HFFc6 (cell line): ENCODE measurements around the gene MAD1L1. TPM values are rescaled to one million over a fixed set of nuclear protein-coding genes. Genes with fewer than 3 reads are reported as not detected.
"Not testable (repeated sequence)": the region's sequence is repeated elsewhere in the genome, so short reads cannot be mapped to it uniquely, and the experiment has no call there.

Source experiments
- DNase-seq: peaks from one replicate; pipeline ENCODE4 v3.0.0-alpha.2; 2018
- H3K27ac Mint-ChIP-seq: 2 replicates; pipeline ENCODE4 v1.8.0; 2020; ENCODE audit warnings: mild to moderate bottlenecking, mixed read lengths
- H3K27me3 Mint-ChIP-seq: 2 replicates; pipeline ENCODE4 v1.8.0; 2021; ENCODE audit warnings: mild to moderate bottlenecking, moderate library complexity, mixed read lengths; ENCODE audit not compliant: insufficient read depth
- H3K36me3 Mint-ChIP-seq: 2 replicates; pipeline ENCODE4 v1.8.0; 2021; ENCODE audit warnings: low read depth, mixed read lengths
- H3K4me1 Mint-ChIP-seq: 2 replicates; pipeline ENCODE4 v1.8.0; 2020; ENCODE audit warnings: low read depth, mixed read lengths
- H3K4me3 Mint-ChIP-seq: 2 replicates; pipeline ENCODE4 v1.8.0; 2020; ENCODE audit warnings: mild to moderate bottlenecking, moderate library complexity, mixed read lengths
- H3K9me3 Mint-ChIP-seq: 2 replicates; pipeline ENCODE4 v1.8.0; 2020; ENCODE audit warnings: mild to moderate bottlenecking, mixed read lengths
- CTCF ChIP-seq: fragments of 200-600 bp; sonication (generic); IDR thresholded peaks from 2 replicates; pipeline ENCODE4 v1.5.0; 2021; ENCODE audit warnings: antibody characterized with exemption, mild to moderate bottlenecking
- total RNA-seq, 6 experiments: library from RNA; stranded (reverse); fragmentation: NEBNext Ultra II Directional; extraction: Animal tissue kit (Norgen Biotek cat#: 25700); gene quantifications; 2 replicates in 1 of 6; 3 replicates in 5 of 6; pipeline ENCODE4 v1.2.3, GENCODE V29; 2021

The MAD1L1 gene
- total RNA-seq, 6 experiments from 2014 or later = 34.6 to 44.8 (median 40.2) TPM

DNA sequence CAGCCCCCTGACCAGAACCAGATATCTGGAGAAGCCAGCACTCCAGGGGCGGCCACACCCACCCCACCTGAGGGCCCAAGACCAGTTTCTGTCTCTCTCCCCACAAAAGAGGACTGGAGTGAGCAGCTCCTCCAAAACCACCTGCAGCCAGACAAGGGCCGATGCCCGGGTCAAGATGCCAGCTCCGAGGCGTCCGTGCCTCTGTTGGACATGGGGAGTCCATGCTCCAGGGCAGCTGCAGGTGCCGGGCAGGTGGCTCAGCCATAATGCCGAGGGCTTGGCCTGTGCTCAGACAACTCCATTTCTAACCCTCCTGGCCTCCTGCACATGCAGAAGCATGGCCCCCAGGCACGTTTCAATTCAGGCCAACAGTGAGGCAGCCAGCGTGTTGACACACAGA, 234.6 kb downstream of the MAD1L1 start:
- Mint-ChIP-seq H3K9me3 (no peaks in the 10 kb centered on the region), H3K27me3 (no peaks in the 10 kb centered on the region; the same call in none of the 2 replicates), H3K36me3 (no peaks in the 10 kb centered on the region), H3K4me3 (no peak overlapping the region), H3K27ac (no peak overlapping the region), H3K4me1 (no peaks in the 10 kb centered on the region)
- no peak for TF ChIP-seq CTCF
- no peak for DNase-seq

DNA sequence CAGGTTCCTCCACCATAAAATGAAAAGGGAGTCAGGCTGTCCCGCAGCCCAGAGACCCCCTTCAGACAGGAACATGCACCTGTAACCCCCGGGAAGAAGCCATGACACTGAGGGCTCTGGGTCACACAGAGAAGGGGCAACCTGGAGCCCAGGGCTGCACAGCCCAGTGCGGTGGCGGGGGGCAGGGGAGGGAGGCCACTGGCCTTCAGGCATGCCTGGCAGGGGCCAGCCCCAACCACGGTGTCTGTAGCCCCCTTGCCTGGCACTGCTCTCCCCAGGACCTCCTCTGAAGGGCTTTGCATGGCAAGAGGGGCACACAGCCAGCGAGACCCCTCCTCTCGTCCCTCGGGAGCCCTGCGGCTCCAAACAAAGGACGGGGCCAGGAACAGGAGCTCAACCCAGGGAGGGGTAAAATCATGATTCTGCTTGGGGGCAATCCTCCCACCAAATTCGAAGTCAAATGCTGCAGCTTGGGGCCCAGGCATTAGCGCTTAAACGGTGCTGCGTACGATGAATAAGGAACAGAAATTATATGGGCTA, 235.1 kb downstream of the MAD1L1 start:
- Mint-ChIP-seq H3K27me3 (no peaks in the 10 kb centered on the region; the same call in none of the 2 replicates), H3K4me3 (no peak overlapping the region), H3K27ac (no peak overlapping the region), H3K9me3 (no peaks in the 10 kb centered on the region), H3K36me3 (no peaks in the 10 kb centered on the region), H3K4me1 (no peaks in the 10 kb centered on the region)
- no peak for TF ChIP-seq CTCF
- no peak for DNase-seq

DNA sequence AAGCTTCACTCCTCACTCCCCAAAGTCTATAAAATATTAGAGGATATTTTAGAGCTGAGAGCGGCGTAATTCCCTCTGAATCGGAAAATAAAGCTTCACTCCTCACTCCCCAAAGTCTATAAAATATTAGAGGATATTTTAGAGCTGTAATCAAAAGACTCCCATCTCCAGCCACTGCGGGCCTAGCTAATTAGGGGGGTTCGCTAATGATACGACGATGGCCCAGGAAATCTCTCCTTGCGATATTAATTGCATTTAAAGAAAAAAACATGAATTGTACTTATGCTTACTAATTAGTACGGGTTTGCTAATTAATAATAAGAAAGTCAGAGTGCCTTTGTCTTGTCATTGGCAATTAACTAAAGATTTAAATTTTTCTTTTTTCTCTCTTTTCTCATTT, 235.9 kb downstream of the MAD1L1 start:
- no peak overlapping the region for H3K4me3 Mint-ChIP-seq
- no peaks in the 10 kb centered on the region; the same call in none of the 2 replicates for H3K27me3 Mint-ChIP-seq
- H3K4me1 Mint-ChIP-seq = no peaks in the 10 kb centered on the region
- H3K36me3 Mint-ChIP-seq = no peaks in the 10 kb centered on the region
- DNase-seq = no peak
- H3K9me3 Mint-ChIP-seq = no peaks in the 10 kb centered on the region
- no peak overlapping the region for H3K27ac Mint-ChIP-seq
- no peak for TF ChIP-seq CTCF

DNA sequence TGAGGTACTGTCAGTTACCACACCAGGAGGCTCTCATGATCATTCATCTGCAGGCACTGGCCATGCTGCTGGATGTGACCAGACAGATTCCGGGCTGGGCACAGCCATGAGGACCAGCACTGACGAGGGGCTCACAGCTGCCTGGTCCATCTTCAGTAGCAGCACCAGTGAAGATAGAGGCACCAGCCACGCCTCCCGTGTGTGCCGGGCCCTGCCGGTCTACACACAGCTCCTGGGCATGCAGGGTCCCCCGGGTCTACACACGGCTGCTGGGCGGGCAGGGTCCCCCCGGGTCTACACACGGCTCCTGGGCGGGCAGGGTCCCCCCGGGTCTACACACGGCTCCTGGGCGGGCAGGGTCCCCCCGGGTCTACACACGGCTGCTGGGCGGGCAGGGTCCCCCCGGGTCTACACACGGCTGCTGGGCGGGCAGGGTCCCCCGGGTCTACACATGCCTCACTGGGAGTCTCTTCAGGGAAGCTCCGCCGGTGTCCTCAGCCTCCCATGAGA, 236.8 kb downstream of the MAD1L1 start:
- H3K27me3 Mint-ChIP-seq, DNase-seq, H3K9me3 Mint-ChIP-seq, H3K36me3 Mint-ChIP-seq, H3K4me3 Mint-ChIP-seq, H3K27ac Mint-ChIP-seq, H3K4me1 Mint-ChIP-seq: not testable (repeated sequence)

- no peaks in the 10 kb centered on the region for H3K9me3 Mint-ChIP-seq
- no peaks in the 10 kb centered on the region for H3K36me3 Mint-ChIP-seq
- no peak for DNase-seq
- no peaks in the 10 kb centered on the region; the same call in none of the 2 replicates for H3K27me3 Mint-ChIP-seq
- no peak overlapping the region for H3K4me3 Mint-ChIP-seq
- H3K4me1 Mint-ChIP-seq = no peaks in the 10 kb centered on the region
- no peak overlapping the region for H3K27ac Mint-ChIP-seq
- no peak for TF ChIP-seq CTCF
Observed at GRCh38 chr7:1995426-1995825, 237.3 kb downstream of the MAD1L1 start.

DNA sequence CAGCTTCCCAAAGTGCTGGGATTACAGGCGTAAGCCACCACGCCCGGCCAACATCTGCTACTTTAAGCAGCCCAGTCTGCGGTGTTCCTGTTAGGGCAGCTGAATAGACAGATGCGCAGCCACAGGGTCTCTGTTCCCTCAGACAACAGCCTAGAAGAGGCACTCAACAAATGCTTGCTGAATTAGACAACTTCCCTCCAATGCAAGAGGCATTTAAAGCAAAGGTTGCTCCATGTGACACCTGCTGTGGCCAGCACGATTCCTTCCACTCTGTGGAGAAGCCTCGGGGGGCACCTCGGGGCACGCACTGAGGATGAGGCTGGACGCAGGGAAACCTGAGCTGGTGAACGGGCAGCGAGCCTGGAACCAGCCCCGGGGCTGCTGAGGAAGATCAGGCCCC, 237.8 kb downstream of the MAD1L1 start:
- H3K4me3 Mint-ChIP-seq = no peak overlapping the region
- no peaks in the 10 kb centered on the region for H3K4me1 Mint-ChIP-seq
- H3K36me3 Mint-ChIP-seq = no peaks in the 10 kb centered on the region
- no peak for DNase-seq
- no peaks in the 10 kb centered on the region for H3K9me3 Mint-ChIP-seq
- TF ChIP-seq CTCF = no peak
- H3K27me3 Mint-ChIP-seq = no peaks in the 10 kb centered on the region; the same call in none of the 2 replicates
- H3K27ac Mint-ChIP-seq = no peak overlapping the region
